SU-DHL-6 (cell line): Measurements from ENCODE around the gene IRF2BPL.

Experiments
- EZH2phosphoT487 ChIP-seq: fragments of 200-600 bp; sonication (generic), shearing (Covaris generic); conservative IDR thresholded peaks from 2 replicates; pipeline ENCODE4 v1.6.1; 2018; ENCODE audit warnings: mild to moderate bottlenecking, antibody characterized with exemption, low read length, moderate library complexity, mixed read lengths
- TF ChIP-seq, protein P1 (sequence below): fragments of 200-600 bp; sonication (generic); IDR thresholded peaks from one replicate; pipeline ENCODE4 v1.5.1; 2017; ENCODE audit warnings: antibody characterized with exemption, mild to moderate bottlenecking, low read length, moderate library complexity; ENCODE audit not compliant: insufficient read depth, poor library complexity, severe bottlenecking

DNA sequence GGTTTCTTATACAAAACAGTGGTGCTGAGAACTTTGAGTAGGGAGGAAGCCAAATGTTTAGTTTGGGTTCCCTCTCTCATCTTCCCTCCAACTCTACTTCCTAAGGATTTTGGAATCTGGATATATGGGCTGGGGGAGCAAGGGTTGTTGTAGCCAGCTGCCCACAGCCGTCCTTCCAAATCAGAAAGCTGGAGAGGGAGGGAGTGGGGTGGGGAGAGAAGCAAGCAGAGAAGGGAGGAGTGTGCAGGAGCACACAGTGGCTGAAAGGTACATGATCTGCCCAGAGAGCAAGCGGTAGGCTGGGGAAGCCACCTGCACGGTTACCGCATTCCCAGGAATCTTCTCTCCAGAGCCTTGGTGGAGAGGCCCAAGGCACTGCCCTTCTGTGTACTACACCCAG is 52.7 kb downstream of the IRF2BPL start:
- TF ChIP-seq, protein P1, sequence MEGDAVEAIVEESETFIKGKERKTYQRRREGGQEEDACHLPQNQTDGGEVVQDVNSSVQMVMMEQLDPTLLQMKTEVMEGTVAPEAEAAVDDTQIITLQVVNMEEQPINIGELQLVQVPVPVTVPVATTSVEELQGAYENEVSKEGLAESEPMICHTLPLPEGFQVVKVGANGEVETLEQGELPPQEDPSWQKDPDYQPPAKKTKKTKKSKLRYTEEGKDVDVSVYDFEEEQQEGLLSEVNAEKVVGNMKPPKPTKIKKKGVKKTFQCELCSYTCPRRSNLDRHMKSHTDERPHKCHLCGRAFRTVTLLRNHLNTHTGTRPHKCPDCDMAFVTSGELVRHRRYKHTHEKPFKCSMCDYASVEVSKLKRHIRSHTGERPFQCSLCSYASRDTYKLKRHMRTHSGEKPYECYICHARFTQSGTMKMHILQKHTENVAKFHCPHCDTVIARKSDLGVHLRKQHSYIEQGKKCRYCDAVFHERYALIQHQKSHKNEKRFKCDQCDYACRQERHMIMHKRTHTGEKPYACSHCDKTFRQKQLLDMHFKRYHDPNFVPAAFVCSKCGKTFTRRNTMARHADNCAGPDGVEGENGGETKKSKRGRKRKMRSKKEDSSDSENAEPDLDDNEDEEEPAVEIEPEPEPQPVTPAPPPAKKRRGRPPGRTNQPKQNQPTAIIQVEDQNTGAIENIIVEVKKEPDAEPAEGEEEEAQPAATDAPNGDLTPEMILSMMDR = no peak
- TF ChIP-seq EZH2phosphoT487 = no peak
